NCI-H524 treated with DMSO at 0.1 percent for 48 hours (cell line): ENCODE data around the gene ASXL3.

Experiments
- DNase-seq: peaks from one replicate; lab custom pipeline; 2025; lab: John Stamatoyannopoulos, UW

ASXL3 gene

DNA sequence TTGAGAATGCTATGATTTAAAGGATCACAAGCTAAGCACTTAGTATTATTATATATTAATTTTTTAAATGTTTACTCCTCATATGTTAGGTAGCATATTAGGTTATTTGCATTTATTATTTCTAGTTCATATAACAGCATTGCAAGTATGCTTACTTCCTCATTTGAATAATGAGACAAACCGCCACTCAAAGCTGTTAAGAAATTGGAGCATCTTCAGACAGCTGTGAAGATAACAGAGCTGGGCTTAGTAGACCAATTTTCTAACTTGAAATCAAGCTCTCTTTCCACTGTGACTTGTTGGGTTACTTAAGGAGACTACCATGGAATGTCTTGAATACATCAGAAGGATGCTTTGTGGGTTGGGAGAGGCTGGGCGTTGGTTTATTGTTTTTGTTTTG, 139.3 kb downstream of the ASXL3 start:
- no peak for DNase-seq

DNA sequence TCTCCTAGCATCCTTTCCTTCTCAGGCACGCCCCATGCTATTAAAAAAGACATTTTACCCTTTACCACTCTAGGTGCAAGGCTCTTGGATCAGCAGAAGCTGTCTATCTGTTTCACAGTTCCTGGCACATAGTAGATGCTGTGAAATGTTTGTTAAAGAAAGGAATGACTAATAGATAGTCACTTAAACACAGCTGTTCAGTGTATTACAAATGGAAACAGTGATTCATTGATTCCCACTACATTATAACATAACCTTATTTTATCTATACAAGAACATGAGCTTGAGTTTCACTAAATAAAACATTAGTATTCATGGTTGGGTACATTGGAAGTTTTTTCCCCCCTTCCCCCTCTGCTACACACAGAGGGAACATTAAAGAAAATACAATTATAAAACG, 142.1 kb downstream of the ASXL3 start:
- DNase-seq = no peak

DNA sequence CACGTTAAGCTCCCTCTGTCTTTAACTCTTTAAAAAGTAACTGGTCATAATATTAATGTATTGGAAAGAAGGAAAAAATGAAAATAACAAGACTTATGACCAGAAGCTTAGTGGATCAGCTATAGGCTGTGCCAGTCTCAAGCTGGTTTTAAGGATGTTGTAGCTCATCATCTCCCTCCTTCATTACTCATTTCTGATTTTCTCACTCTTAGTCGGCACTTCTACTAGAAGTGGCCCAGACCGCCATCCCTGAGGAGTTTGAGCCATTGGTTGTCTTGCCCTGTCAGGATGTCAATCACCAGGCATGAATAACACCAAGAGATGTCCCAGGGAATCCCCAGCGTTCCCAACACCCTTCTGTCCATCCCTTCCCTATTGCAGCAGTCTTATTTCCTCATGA, 151.5 kb downstream of the ASXL3 start:
- DNase-seq = no peak

DNA sequence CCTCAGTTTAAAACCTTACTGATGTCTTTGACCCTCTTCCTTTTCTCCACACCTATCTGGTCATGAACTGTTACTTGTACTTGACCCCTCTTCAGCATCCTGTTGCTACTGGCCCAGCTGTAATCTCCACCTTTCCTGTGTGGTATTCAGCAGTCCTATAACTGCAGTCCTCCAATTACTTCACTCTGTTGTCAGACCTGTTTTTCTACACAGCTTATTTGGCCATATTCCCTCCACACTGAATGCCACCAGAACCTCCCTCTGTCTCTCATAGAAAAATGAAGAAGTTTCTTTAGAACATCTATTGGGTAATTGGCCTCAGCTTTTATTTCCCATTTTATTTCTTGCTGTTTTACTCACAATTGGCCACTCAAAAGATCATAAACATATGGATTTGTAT, 155.4 kb downstream of the ASXL3 start:
- no peak for DNase-seq

DNA sequence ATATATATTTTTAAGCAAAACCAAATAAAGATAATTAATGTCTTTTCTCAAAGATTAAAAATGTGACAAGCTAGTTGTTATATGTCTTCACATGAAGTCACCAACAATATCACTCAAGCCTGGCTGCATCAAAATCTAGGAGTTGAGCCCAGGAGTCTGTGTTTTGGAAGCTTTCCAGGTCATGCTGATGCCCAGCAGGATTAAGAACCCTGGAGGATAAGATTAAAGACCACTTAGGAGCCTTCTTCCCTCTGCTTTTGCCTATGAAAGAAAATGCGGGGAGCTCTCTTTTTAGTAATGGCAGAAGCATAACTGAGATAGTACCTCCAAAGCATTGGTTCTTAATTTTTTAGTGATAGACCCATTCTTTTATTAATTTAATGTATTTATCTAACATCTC, 157.4 kb downstream of the ASXL3 start:
- peak; percentile 91 for DNase-seq

DNA sequence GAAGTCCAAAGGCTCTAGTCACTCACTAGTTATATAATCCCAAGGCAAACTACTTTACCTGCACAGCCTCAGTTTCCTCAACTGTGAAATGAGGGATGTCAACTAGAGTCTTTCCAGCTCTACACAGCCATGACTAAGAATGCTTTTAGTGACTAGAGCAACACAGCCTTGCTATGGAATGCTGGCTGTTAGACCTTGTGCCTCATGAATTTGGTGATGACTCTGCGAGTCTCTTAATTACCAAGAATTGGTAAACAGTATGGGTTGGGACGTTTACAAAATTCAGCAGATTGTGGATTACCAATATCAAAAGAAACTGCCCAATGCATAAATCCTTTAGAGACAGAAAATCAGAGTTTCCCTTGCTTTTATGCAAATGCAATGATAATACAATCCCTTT, 163.7 kb downstream of the ASXL3 start:
- DNase-seq = no peak

DNA sequence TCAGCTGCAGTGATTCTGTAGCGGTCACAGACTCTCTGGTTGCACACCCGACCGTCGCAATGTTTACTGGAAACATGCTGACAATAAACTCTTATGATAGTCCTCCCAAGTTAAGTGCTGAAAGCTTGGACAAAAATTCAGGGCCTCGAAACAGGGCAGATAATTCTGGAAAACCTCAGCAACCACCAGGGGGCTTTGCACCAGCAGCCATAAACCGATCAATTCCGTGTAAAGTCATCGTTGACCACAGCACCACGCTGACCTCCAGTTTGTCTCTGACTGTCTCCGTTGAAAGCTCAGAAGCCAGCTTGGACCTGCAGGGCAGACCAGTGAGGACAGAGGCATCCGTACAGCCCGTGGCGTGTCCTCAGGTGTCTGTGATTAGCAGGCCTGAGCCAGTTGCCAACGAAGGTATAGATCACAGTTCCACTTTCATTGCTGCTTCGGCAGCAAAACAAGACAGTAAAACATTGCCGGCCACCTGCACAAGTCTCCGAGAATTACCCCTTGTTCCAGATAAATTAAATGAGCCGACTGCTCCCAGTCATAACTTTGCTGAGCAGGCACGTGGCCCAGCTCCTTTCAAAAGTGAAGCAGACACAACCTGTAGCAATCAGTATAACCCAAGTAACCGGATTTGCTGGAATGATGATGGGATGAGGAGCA, 166.1 kb downstream of the ASXL3 start:
- no peak for DNase-seq

DNA sequence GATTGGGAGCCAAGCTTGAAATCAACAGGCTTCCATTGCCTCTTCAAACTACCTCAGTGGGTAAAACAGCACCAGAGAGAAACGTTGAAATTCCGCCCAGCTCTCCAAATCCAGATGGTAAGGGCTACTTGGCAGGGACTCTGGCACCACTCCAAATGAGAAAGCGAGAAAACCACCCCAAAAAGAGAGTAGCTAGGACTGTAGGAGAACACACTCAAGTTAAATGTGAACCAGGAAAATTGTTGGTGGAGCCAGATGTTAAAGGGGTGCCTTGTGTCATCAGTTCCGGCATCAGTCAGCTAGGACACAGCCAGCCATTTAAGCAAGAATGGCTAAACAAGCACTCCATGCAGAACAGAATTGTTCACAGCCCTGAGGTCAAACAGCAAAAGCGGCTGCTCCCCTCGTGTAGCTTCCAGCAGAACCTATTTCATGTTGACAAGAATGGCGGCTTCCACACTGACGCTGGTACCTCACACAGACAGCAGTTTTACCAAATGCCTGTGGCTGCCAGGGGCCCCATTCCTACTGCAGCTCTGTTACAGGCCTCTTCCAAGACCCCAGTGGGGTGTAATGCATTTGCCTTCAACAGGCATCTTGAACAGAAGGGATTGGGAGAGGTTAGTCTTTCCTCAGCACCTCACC, 167.3 kb downstream of the ASXL3 start:
- DNase-seq = no peak

DNA sequence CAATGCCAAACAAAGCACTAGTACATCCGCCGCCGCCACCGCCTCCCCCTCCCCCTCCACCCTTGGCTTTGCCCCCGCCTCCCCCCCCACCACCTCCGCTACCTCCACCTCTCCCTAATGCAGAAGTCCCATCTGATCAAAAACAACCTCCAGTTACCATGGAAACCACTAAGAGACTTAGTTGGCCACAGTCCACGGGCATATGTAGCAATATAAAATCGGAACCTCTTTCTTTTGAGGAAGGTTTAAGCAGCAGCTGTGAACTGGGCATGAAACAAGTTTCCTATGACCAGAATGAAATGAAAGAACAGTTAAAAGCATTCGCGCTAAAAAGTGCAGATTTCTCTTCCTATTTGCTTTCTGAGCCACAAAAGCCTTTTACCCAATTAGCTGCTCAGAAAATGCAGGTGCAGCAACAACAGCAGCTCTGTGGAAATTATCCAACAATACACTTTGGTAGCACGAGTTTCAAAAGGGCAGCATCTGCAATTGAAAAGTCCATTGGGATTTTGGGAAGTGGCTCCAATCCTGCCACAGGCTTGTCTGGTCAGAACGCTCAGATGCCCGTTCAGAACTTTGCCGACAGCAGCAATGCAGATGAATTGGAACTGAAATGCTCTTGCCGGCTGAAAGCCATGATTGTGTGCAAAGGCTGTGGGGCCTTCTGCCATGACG, 168.0 kb downstream of the ASXL3 start:
- DNase-seq = peak; percentile 35

DNA sequence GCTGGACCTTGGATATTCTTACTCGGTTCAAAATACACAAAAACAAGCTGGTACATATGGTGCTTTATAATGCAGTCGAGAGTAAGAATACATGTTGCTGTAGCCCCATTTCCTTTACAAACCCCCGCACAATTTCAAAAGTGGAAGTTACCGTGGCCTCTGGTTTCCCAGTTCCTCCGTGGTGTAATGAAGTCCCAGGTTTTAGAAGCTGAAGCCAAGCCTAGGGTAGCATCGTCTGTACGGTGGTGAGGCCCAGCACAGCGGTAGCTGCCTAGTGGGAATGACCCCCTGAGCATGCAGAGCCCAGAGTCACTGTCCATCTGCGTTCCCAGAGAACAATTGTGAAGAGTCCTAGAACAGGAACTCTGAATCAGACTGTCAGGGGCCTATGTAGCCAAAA, 171.8 kb downstream of the ASXL3 start:
- no peak for DNase-seq

DNA sequence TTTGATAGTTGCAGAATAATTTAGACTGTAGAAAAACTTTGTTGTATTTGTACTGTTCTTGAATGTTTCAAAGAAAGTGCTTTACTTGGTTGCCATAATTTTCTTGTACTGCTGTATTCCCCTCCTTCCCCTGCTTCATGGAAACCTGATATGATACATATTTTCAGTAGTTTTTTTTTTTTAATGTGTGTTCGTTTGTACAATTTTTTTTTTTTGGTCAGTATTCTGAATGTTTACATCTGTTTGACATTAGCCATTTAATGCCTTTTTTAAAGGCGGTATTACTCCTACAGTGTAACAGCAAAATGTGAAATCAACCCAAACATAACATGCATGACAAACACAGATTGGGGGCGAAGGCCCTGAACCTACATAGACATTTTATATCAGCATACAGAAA, 172.3 kb downstream of the ASXL3 start:
- DNase-seq = no peak

DNA sequence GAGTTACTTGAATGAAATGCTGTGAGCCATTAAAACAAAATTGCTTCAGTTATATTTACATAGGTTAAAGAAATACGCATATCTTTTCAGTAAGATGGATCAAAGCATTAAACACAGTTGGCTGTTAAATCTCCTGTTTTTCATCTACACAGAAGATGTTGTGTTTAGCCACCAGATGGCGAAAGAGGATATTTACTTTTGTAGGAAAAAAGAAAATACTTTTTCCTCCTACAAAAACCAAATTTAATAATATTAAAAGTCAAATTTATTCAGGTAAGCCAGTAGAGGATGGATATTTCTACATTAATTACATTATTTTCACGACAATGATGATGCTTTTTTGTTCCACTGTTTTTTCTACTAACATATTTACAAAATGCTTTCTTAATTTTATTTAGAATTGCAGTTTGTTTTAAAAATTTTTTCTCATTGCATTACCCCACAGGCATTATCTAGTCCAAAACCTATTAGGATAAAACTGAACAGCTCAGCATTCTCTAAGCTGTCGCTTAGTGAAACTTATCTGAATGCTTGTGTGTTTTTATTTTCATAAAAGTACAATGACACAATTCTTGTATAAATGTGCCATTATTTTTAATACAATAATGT, 173.7 kb downstream of the ASXL3 start:
- no peak for DNase-seq

DNA sequence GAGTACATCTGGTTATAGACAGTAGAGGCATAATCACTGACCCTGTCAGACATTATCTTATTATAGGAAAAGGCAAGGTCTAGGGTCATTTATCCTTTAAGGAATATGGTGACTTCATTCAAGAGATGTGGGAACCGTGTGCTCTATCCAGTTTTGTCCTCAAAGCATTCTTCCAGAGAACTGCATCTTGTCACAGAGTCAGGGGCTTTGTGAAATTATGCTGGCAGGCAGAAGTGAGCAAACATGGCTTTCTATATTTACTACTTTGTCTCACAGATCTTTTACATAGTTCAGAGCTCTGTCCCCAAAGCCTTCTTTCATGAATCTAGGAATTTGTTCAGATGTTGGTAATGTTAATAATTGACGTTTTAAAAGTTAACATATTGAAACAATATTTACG, 177.4 kb downstream of the ASXL3 start:
- no peak for DNase-seq

DNA sequence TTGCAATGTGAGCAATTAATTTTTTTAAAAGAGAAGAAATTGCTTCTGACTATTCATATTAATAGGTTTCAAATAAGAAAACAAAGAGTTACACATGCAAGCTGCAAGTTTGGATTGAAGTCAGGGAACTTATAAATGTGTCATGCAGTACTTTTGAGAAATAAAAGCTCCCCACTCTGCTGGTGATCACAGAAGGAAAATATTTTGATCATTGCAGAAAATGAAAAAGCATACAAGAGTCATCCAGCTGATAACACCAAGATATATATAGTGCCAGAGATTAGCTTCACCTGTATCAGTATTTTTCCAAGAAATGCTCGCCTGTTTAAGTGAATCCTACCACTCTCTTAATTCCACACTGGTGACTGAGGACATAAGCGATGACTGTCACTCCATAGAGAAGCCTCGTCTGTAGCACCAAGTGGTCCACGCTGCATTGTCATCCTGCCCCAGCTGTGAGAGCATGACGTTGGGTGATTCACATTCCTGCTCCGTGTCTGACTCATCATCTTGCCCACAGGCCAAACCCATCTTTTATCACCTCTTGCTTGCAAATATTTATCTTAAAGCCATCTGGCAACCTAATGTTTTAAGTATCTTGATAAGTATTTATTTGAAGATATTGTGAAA, 178.0 kb downstream of the ASXL3 start:
- DNase-seq = no peak

DNA sequence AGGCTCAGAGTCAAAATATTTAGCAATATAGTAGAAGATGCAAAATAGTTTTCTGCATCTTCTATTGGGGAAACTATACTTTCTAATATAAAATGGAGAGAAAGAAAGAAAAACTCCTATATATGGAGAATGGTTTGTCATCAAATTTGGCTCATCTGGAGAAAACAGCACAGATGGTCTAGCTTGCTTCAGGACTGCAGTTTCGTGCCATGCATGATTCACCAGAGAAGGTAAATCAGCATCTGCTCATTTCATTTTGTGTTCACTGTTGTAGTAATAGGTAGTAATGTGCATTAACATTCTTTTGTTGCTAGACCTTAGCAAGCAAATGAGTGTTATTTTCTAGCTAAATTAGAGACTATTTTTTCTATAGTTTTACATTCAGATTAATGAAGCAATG, 179.0 kb downstream of the ASXL3 start:
- peak; percentile 12 for DNase-seq

DNA sequence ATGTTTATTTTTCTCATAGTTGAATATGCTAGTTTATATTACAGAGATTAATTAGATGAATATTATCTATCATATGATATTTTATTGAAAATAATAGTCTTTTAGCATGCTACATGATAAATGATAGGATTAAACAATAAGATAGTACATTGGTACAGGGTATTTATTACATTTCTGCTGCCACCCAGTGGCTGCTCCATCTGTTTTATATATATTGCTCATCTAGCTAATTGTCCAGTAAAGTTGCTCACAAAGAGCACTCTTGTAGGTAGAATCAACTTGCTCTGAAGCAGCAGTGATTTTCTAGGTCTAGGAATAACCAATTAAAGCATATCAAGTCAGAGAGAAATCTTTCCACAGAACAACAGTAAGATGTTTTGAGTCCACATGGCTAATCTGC, 183.3 kb downstream of the ASXL3 start:
- DNase-seq = peak; percentile 6

DNA sequence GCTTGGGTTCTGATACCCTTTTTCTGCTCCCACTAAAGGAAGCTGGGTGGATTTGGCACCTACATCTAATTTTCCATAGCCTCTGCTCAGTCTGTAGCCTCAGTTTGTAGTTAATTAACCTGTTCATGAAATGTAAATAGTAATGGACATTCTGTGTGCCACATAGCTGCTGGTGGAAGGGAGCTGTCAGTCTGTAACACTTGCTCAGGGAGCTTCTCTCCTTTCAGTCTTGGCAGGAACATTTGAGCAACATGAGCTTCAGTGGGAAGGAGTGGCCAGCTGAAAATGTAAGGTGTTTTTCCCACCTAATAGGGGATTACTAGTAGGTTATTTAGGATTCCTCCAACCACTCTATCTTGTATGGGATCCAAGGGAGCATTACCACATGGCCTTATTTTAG, 203.4 kb downstream of the ASXL3 start:
- DNase-seq = no peak
